DOHH2 (cell line): ENCODE data around the gene APOE.
"Not testable (repeated sequence)": the region's sequence is repeated elsewhere in the genome, so short reads cannot be mapped to it uniquely, and the experiment has no call there.

Experiments used
- H3F3A ChIP-seq: fragments of 200-600 bp; sonication (generic), shearing (Covaris generic); 2 replicates; pipeline ENCODE4 v1.6.0; 2016; ENCODE audit warnings: antibody characterized with exemption, mild to moderate bottlenecking; ENCODE audit not compliant: control insufficient read depth, insufficient read depth
- H3K27ac ChIP-seq: fragments of 200-600 bp; sonication (generic); 2 replicates; pipeline ENCODE4 v1.5.1; 2014; ENCODE audit warnings: low read depth, mild to moderate bottlenecking, low read length, moderate library complexity
- H3K27me3 ChIP-seq: fragments of 200-600 bp; sonication (generic); 2 replicates; pipeline ENCODE4 v1.6.1; 2014; ENCODE audit warnings: mild to moderate bottlenecking, low read length, mixed read lengths; ENCODE audit not compliant: control insufficient read depth
- H3K36me3 ChIP-seq: fragments of 200-600 bp; sonication (generic); 2 replicates; pipeline ENCODE4 v1.6.1; 2014; ENCODE audit warnings: mild to moderate bottlenecking, low read length, moderate library complexity, mixed read lengths; ENCODE audit not compliant: control insufficient read depth
- H3K4me1 ChIP-seq: fragments of 200-600 bp; sonication (generic); 2 replicates; pipeline ENCODE4 v1.6.1; 2014; ENCODE audit warnings: mild to moderate bottlenecking, low read length, mixed read lengths; ENCODE audit not compliant: control insufficient read depth
- H3K4me2 ChIP-seq: fragments of 200-600 bp; sonication (generic); 2 replicates; pipeline ENCODE4 v1.6.0; 2014; ENCODE audit warnings: mild to moderate bottlenecking, low read length, moderate library complexity
- H3K4me3 ChIP-seq: fragments of 200-600 bp; sonication (generic); 2 replicates; pipeline ENCODE4 v1.5.1; 2014; ENCODE audit warnings: mild to moderate bottlenecking, low read length, mixed read lengths
- H3K79me2 ChIP-seq: fragments of 200-600 bp; sonication (generic); 2 replicates; pipeline ENCODE4 v1.6.1; 2014; ENCODE audit warnings: mild to moderate bottlenecking, low read length, mixed read lengths; ENCODE audit not compliant: control insufficient read depth
- H3K9me2 ChIP-seq: fragments of 200-600 bp; sonication (generic); replicated peaks from 2 replicates; pipeline ENCODE4 v1.6.1; 2014; ENCODE audit warnings: mild to moderate bottlenecking, low read length, mixed read lengths; ENCODE audit not compliant: control insufficient read depth
- H3K9me3 ChIP-seq: fragments of 200-600 bp; sonication (generic); 2 replicates; pipeline ENCODE4 v1.6.1; 2014; ENCODE audit warnings: antibody characterized with exemption, low read length, mixed read lengths; ENCODE audit not compliant: control insufficient read depth, insufficient read depth
- H4K20me1 ChIP-seq: fragments of 200-600 bp; sonication (generic); 2 replicates; pipeline ENCODE4 v1.6.0; 2014; ENCODE audit warnings: low read depth, mild to moderate bottlenecking, antibody characterized with exemption, low read length, moderate library complexity; ENCODE audit not compliant: control insufficient read depth, insufficient read depth
- CTCF ChIP-seq: fragments of 200-600 bp; sonication (generic); IDR thresholded peaks from one replicate; pipeline ENCODE4 v1.5.1; 2014; ENCODE audit warnings: antibody characterized with exemption, mild to moderate bottlenecking, low read depth, low read length; ENCODE audit not compliant: poor library complexity, severe bottlenecking
- EZH2phosphoT487 ChIP-seq: fragments of 200-600 bp; sonication (generic); IDR thresholded peaks from 2 replicates; pipeline ENCODE4 v1.6.1; 2017; ENCODE audit warnings: borderline replicate concordance, mild to moderate bottlenecking, antibody characterized with exemption, low read length, moderate library complexity, mixed read lengths

Gene APOE

DNA sequence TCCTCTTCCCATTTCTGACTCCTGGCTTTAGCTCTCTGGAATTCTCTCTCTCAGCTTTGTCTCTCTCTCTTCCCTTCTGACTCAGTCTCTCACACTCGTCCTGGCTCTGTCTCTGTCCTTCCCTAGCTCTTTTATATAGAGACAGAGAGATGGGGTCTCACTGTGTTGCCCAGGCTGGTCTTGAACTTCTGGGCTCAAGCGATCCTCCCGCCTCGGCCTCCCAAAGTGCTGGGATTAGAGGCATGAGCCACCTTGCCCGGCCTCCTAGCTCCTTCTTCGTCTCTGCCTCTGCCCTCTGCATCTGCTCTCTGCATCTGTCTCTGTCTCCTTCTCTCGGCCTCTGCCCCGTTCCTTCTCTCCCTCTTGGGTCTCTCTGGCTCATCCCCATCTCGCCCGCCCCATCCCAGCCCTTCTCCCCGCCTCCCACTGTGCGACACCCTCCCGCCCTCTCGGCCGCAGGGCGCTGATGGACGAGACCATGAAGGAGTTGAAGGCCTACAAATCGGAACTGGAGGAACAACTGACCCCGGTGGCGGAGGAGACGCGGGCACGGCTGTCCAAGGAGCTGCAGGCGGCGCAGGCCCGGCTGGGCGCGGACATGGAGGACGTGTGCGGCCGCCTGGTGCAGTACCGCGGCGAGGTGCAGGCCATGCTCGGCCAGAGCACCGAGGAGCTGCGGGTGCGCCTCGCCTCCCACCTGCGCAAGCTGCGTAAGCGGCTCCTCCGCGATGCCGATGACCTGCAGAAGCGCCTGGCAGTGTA is 2.7 kb downstream of the APOE start:
- H3K4me2 ChIP-seq, result no peak overlapping the region
- no peak for TF ChIP-seq CTCF
- peaks cover 10% of the 10 kb centered on the region; the same call in 1 of the 2 replicates for H4K20me1 ChIP-seq
- H3K4me3 ChIP-seq, result no peak overlapping the region
- peaks cover 20% of the 10 kb centered on the region for H3K27me3 ChIP-seq
- no peaks in the 10 kb centered on the region for H3K9me3 ChIP-seq
- H3K79me2 ChIP-seq, result no peaks in the 10 kb centered on the region
- H3K36me3 ChIP-seq, result peaks cover 10% of the 10 kb centered on the region
- H3K9me2 ChIP-seq, result no peaks in the 10 kb centered on the region
- peaks cover 13% of the 10 kb centered on the region for H3K4me1 ChIP-seq
- H3K27ac ChIP-seq, result no peak overlapping the region
- peaks cover 2% of the 10 kb centered on the region for H3F3A ChIP-seq

DNA sequence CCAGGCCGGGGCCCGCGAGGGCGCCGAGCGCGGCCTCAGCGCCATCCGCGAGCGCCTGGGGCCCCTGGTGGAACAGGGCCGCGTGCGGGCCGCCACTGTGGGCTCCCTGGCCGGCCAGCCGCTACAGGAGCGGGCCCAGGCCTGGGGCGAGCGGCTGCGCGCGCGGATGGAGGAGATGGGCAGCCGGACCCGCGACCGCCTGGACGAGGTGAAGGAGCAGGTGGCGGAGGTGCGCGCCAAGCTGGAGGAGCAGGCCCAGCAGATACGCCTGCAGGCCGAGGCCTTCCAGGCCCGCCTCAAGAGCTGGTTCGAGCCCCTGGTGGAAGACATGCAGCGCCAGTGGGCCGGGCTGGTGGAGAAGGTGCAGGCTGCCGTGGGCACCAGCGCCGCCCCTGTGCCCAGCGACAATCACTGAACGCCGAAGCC is 3.3 kb downstream of the APOE start:
- H3K4me1 ChIP-seq, result peaks cover 10% of the 10 kb centered on the region
- peaks cover 9% of the 10 kb centered on the region; the same call in 1 of the 2 replicates for H4K20me1 ChIP-seq
- TF ChIP-seq CTCF, result no peak
- no peak for TF ChIP-seq EZH2phosphoT487
- H3F3A ChIP-seq, result no peaks in the 10 kb centered on the region
- no peak overlapping the region for H3K4me2 ChIP-seq
- no peak overlapping the region for H3K4me3 ChIP-seq
- no peak overlapping the region for H3K27ac ChIP-seq
- no peaks in the 10 kb centered on the region for H3K9me2 ChIP-seq
- peaks cover 20% of the 10 kb centered on the region for H3K27me3 ChIP-seq
- no peaks in the 10 kb centered on the region for H3K9me3 ChIP-seq
- no peaks in the 10 kb centered on the region for H3K79me2 ChIP-seq
- peaks cover 8% of the 10 kb centered on the region for H3K36me3 ChIP-seq

DNA sequence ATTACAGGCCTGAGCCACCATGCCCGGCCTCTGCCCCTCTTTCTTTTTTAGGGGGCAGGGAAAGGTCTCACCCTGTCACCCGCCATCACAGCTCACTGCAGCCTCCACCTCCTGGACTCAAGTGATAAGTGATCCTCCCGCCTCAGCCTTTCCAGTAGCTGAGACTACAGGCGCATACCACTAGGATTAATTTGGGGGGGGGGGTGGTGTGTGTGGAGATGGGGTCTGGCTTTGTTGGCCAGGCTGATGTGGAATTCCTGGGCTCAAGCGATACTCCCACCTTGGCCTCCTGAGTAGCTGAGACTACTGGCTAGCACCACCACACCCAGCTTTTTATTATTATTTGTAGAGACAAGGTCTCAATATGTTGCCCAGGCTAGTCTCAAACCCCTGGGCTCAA is 4.2 kb downstream of the APOE start:
- no peaks in the 10 kb centered on the region for H3K79me2 ChIP-seq
- H3K4me1 ChIP-seq, result peaks cover 17% of the 10 kb centered on the region
- no peak overlapping the region for H3K4me3 ChIP-seq
- no peaks in the 10 kb centered on the region for H3K9me2 ChIP-seq
- H3K27ac ChIP-seq, result no peak overlapping the region
- TF ChIP-seq CTCF (no peak), EZH2phosphoT487 (no peak)
- H3K4me2 ChIP-seq, result no peak overlapping the region
- no peaks in the 10 kb centered on the region for H3K36me3 ChIP-seq
- peaks cover 24% of the 10 kb centered on the region for H3K27me3 ChIP-seq
- H3K9me3 ChIP-seq, result no peaks in the 10 kb centered on the region
- H4K20me1 ChIP-seq, result no peaks in the 10 kb centered on the region
- no peaks in the 10 kb centered on the region for H3F3A ChIP-seq

DNA sequence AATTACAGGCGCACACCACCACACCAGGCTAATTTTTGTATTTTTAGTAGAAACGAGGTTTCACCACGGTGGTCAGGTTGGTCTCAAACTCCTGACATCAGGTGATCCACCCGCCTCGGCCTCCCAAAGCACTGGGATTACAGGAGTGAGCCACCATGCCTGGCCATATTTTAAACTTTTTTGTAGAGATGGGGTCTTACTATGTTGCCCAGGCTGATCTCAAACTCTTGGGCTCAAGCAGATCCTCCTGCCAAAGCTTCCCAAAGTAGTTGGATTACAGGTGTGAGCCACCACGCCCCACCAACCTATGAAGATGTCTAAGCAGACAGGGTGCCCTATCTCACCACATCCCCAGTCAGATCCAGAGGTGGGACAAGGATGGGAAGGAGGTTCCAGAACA is 6.3 kb downstream of the APOE start:
- not testable (repeated sequence) for H3K4me1 ChIP-seq, H3K9me3 ChIP-seq, H3K79me2 ChIP-seq, H4K20me1 ChIP-seq, H3K4me2 ChIP-seq, H3K36me3 ChIP-seq, H3K27ac ChIP-seq, H3K9me2 ChIP-seq, H3K4me3 ChIP-seq, H3F3A ChIP-seq
- H3K27me3 ChIP-seq, result peaks cover 10% of the 10 kb centered on the region; the same call in 1 of the 2 replicates
